H1 (cell line): ENCODE data around the gene APOL2. TPM values are rescaled to one million over a fixed set of nuclear protein-coding genes. Genes with fewer than 3 reads are reported as not detected.
A peak's percentile ranks its signal among the peaks of the same experiment; 100 is the strongest.

Source experiments
- ATF2 ChIP-seq: IDR thresholded peaks from 2 replicates; pipeline ENCODE4 v1.6.1; 2012; ENCODE audit warnings: low read length, inconsistent platforms
- ATF3 ChIP-seq: IDR thresholded peaks from 2 replicates; pipeline ENCODE4 v1.6.1; 2011; ENCODE audit warnings: low read depth, mild to moderate bottlenecking, low read length; ENCODE audit not compliant: insufficient read depth
- CBX8 ChIP-seq: fragments of 300-800, 300-1000 bp; sonication (generic); IDR thresholded peaks from 2 replicates; pipeline ENCODE4 v1.7.1; 2016; ENCODE audit warnings: low read depth, low read length, borderline replicate concordance
- CEBPB ChIP-seq: IDR thresholded peaks from 2 replicates; pipeline ENCODE4 v1.6.1; 2012; ENCODE audit warnings: low read depth, low read length
- CHD1 ChIP-seq: IDR thresholded peaks from 2 replicates; pipeline ENCODE4 v1.6.1; 2012; ENCODE audit warnings: low read depth, low read length, improper control_type of control experiment
- CREB1 ChIP-seq: IDR thresholded peaks from 2 replicates; pipeline ENCODE4 v1.6.1; 2012; ENCODE audit warnings: inconsistent platforms
- CTCF ChIP-seq, 3 experiments: IDR thresholded peaks; 1 replicate in 2 of 3; 2 replicates in 1 of 3; pipeline versions ENCODE4 v1.5.1 to v1.6.1; 2011; ENCODE audit warnings: low read length in 3 of 3, mild to moderate bottlenecking in 3 of 3, inconsistent platforms in 2 of 3, low read depth in 1 of 3, moderate library complexity in 1 of 3; ENCODE audit not compliant: insufficient read depth in 1 of 3; ENCODE audit errors: control extremely low read depth in 1 of 3
- E2F6 ChIP-seq: IDR thresholded peaks from 2 replicates; pipeline ENCODE4 v1.6.1; 2012; ENCODE audit warnings: inconsistent platforms
- NANOG ChIP-seq: IDR thresholded peaks from 2 replicates; pipeline ENCODE4 v1.6.1; 2011; ENCODE audit warnings: low read length, low read depth, mild to moderate bottlenecking, inconsistent platforms; ENCODE audit not compliant: insufficient read depth, poor library complexity, severe bottlenecking
- RFX5 ChIP-seq: IDR thresholded peaks from 2 replicates; pipeline ENCODE4 v1.6.1; 2011; ENCODE audit warnings: low read depth, low read length, improper control_type of control experiment, borderline replicate concordance
- RXRA ChIP-seq: IDR thresholded peaks from 2 replicates; pipeline ENCODE4 v1.6.1; 2011; ENCODE audit warnings: low read depth, mild to moderate bottlenecking, low read length, moderate library complexity; ENCODE audit not compliant: insufficient read depth
- SIN3A ChIP-seq, 2 experiments: IDR thresholded peaks in 1 of 2; conservative IDR thresholded peaks in 1 of 2; 2 replicates each; pipeline ENCODE4 v1.6.1; 2011 to 2012; ENCODE audit warnings: low read length in 2 of 2, improper control_type of control experiment in 1 of 2, low read depth in 1 of 2, mild to moderate bottlenecking in 1 of 2
- SP2 ChIP-seq: IDR thresholded peaks from 2 replicates; pipeline ENCODE4 v1.6.1; 2012; ENCODE audit warnings: mild to moderate bottlenecking, low read length, inconsistent platforms
- SP4 ChIP-seq: IDR thresholded peaks from 2 replicates; pipeline ENCODE4 v1.6.1; 2012; ENCODE audit warnings: low read length, inconsistent platforms
- SUZ12 ChIP-seq: fragments of 200-600 bp; sonication (generic); IDR thresholded peaks from 2 replicates; pipeline ENCODE4 v1.6.1; 2012; ENCODE audit warnings: mild to moderate bottlenecking, inconsistent platforms, low read length, moderate library complexity, mixed read lengths
- TCF12 ChIP-seq: IDR thresholded peaks from 2 replicates; pipeline ENCODE4 v1.6.1; 2011; ENCODE audit warnings: low read depth, mild to moderate bottlenecking, low read length
- YY1 ChIP-seq: IDR thresholded peaks from 2 replicates; pipeline ENCODE4 v1.6.1; 2011; ENCODE audit warnings: low read depth, mild to moderate bottlenecking, low read length
- ZNF274 ChIP-seq: IDR thresholded peaks from 2 replicates; pipeline ENCODE4 v1.7.0; 2012; ENCODE audit warnings: low read length, borderline replicate concordance; ENCODE audit errors: extremely low read depth
- polyA plus RNA-seq, 7 experiments: library from polyadenylated mRNA; depleted of rRNA in 3 of 7; stranded (reverse) in 5 of 7; unstranded in 2 of 7; fragments of >200 nt in 5 of 7; fragments of 200-250 nt in 2 of 7; gene quantifications; 1 replicate in 5 of 7; 2 replicates in 1 of 7; 4 replicates in 1 of 7; pipeline versions ENCODE4 v1.2.1 to v1.2.3, GENCODE V29; 2011 to 2013; ENCODE audit warnings: missing spikeins in 2 of 7, mixed read lengths in 2 of 7
- total RNA-seq: library from RNA; stranded (reverse); fragmentation: NEBNext Ultra II Directional; extraction: Animal tissue kit (Norgen Biotek cat#: 25700); gene quantifications from 2 replicates; pipeline ENCODE4 v1.2.1, GENCODE V29; 2021

The APOL2 gene
- total and polyA plus RNA-seq, 2 of the 8 experiments (the other 6 are each of a cell fraction or from before 2014, with no cell fraction given) = 8.1 to 11.0 TPM

GRCh38 chr22:36286096-36286957 is 47.0 kb upstream of the APOL2 start (continued):
- TF ChIP-seq SIN3A (conservative IDR thresholded peaks at IDR 0.05 in 1 of 2, IDR thresholded peaks at IDR 0.05 in 1 of 2; ENCODE audit: low read depth in 1 of 2, low read length in 2 of 2) = no peak
- no peak for TF ChIP-seq RFX5
- no peak for TF ChIP-seq CHD1
- no peak for TF ChIP-seq SP4
- TF ChIP-seq E2F6 = no peak
- TF ChIP-seq CREB1 = no peak
- no peak for TF ChIP-seq SUZ12
- TF ChIP-seq TCF12 = no peak
- peak; percentile 90 to 99 (median 98) for TF ChIP-seq CTCF (IDR thresholded peaks at IDR 0.05; ENCODE audit: control extremely low read depth in 1 of 3, insufficient read depth in 1 of 3, low read depth in 1 of 3, low read length in 3 of 3)
- TF ChIP-seq ATF2 = no peak
- TF ChIP-seq CEBPB = no peak; the same call in 1 of the 2 replicates
- no peak for TF ChIP-seq ZNF274
- no peak for TF ChIP-seq ATF3
- TF ChIP-seq NANOG = no peak
- no peak for TF ChIP-seq RXRA
- no peak for TF ChIP-seq CBX8
- TF ChIP-seq YY1 = peak; percentile 68; the same call in 1 of the 2 replicates
- no peak for TF ChIP-seq SP2
